Stimulated activated CD8-positive, alpha-beta memory T cell treated with anti-CD3 and anti-CD28 coated beads, Interleukin-12 subunit alpha, Interleukin-12 subunit beta, amount 100 ng/mL, for 4 hours (primary cell): ENCODE measurements around the gene HOXB9.

Experiments used
- DNase-seq: peaks from one replicate; pipeline ENCODE4 v3.0.0-alpha.2; 2020; ENCODE audit warnings: low read depth

The HOXB9 gene

DNA sequence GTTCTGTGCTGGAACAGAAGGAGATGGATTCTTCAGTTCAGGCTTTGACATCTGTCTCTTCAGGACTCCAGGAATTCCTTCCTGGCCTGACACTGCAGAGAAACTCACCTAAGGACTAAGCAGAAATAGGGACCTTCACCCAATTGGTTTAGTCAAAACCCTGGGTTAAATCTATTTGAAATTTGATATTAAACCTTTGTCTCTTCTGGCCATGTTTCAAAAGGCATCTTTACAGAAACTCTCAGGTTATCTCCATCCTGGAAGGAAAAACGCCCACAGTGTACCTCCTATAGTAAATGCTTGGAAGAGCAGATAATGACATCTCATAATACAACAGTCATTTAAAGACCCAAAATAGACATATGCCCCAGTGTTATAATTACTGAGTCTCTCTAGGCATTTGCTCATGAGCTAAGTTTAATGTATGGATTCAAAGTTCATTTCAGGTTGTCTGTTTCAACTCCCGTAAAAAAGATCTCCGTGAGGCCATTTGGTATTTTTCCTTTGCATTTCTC lies 42.4 kb downstream of the HOXB9 start:
- no peak for DNase-seq

DNA sequence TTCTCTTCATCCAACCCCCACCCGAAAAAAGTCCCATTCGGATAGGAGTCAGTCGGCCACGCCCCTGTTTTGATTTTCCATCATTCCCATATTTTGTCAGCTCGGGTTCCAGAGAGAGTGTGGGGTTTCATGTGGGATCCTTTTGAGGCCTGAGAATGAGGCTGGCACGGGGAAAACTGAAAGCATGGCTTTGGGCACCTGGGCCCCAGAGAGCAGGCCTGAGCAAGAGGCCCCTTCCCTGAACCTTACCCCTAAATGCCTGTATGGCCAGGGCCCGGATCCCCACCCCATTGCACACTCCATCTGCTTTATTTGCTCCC lies 43.4 kb downstream of the HOXB9 start:
- DNase-seq, result no peak

DNA sequence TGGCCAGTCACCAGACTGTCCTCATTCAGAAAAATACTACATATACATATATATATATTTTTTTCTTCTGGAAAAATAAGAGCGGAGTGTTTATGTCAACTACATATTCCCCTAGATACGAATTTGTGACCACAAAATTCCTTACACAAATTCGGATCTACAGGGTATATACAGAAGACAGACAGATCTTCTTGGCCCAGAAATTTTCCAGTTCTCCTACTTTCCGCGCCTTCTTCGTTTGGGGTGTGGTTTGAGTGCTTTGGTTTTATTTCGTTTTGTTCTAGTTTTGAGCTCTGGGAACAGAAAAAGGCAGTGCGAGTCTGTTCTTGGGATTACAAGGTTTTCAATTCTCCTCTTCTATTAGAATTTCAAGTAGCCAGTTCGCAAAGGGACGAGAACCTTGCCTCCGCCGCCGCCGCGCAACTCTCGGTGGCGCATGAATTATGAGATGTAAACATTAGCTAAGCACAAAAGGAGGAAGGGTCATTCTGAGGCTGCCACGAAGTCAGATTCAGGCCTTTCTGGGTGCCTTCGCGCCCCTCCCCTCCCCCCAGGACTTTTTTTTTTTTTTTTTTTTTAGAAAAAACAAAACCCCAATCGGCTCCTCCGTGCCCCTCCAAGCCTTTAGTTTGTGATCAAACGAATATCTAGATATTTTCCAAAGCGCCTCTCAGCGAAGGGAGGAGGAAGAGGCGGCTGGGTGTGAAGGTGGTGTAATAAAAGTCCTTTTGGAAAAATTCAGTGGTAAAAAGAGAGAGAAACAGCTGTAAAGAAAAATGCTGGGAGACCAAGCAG lies 46.2 kb downstream of the HOXB9 start:
- no peak for DNase-seq

DNA sequence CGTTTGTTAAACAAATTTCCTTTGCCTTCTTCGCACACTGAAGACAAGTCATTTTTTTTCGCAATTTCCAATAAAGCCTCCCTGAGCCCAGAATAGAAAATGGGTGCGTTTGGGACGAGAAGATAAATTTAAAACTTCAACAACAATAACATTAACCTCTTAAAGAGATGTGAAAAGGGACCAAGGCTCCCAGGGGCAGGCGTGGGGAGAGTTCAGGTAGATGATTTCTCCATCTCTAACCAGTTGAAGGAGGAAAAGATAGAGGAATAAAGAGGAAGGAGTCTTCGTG lies 46.7 kb downstream of the HOXB9 start:
- no peak for DNase-seq

DNA sequence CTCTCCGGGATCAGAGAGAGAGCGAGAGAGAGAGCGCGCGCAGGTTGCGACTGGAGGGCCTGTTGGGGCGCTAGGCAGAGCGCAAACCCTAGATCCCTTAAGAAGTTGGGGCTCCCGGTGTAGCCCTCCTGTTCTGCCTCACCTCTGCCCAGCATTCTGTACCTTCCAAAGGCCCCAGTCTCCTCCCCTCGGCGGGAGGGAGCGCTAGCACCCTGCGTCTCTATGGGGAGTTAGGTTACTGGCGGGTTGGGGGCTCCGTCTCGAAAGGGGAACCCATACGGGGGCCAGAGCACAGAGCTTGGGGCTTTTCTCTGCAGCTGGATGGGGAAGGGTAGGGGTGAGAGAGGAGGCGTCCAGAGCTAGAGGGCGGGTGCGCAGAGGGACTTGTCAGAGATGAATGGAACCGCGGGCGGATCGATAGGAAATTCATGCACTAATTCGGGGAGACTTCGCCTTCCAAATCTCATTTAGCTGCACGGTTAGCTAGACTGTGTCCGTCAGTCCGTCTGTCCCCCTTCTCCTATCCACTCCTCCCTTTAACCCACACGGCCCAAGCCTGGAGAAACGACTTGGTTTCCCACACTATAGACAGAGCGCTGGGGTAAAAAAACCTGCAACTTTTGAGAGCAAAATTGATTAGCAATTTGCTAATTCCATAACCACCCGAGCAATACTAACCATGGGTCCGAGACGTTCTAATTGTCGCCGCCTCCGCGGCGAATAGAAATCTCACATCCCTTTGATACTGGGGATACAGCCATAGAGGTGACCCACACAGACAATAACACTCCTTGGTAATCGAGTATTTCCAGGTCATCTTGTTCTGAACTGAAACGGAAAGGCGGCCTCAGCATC lies 47.3 kb downstream of the HOXB9 start:
- DNase-seq, result no peak

DNA sequence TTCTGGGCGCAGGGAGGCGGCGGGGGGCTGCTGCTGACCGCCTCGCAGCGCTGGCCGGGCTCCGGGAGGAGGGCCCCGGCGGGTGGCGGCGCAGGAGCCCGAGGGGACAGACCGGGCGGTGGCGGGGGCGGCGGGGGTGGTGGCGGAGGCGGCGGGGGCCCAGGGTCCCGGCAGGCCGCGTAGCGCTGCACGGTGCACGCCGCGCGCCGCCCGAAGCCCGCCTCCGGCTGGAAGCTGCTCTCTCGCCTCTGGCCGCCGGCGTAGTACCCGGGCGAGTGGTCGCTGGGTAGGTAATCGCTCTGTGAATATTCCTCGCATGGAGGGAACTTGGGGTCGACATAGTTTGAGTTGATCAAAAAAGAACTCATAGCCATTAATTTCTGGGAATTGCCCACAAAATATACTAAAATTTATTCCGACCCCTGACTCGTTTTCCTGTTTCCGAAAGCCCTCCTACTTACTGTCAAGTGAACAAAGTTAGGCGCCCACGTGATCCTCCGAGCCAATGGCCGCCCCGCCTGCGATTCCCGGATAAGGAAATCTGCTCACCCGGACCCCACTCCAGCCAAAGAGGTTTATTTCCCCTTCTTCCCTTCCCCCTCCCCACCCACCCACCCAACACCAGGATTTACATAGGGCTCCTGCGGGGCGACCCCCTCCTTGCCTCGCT lies 48.1 kb downstream of the HOXB9 start, which contains the start of gene HOXB4:
HOXB4 (minus strand) TSS at position 405 of the 670 bp plus-strand sequence; CDS start at position 374, 31 bp downstream.
- DNase-seq, result no peak

DNA sequence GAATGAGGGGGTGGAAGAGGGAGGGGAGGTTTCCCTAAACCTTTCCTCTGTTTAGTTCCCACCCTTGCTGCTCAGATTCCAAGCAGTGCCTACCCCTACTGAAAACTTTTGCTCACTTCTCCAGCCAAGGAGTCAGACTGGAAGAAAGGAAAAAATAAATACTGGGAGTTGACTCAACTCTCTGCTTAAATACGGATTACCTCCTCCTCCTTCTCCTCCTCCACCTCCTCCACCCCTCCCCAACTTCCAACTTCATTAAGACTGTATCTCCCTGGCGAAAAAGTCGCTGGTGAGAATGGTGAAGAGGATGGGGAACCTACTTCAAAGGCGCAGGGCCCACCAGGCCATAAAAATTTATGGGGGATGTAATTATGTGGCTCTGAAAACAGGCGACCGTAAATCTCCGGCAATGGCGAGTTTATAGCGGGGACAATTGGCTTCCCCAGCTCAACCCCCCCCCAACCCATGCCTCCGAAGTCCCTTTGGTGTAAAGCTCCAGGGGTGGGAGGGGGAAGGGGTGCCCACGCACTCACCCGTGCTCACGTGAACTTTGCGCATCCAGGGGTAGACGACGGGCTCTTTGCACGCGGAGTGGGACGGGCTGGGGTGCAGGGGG lies 48.7 kb downstream of the HOXB9 start:
- DNase-seq, result no peak

DNA sequence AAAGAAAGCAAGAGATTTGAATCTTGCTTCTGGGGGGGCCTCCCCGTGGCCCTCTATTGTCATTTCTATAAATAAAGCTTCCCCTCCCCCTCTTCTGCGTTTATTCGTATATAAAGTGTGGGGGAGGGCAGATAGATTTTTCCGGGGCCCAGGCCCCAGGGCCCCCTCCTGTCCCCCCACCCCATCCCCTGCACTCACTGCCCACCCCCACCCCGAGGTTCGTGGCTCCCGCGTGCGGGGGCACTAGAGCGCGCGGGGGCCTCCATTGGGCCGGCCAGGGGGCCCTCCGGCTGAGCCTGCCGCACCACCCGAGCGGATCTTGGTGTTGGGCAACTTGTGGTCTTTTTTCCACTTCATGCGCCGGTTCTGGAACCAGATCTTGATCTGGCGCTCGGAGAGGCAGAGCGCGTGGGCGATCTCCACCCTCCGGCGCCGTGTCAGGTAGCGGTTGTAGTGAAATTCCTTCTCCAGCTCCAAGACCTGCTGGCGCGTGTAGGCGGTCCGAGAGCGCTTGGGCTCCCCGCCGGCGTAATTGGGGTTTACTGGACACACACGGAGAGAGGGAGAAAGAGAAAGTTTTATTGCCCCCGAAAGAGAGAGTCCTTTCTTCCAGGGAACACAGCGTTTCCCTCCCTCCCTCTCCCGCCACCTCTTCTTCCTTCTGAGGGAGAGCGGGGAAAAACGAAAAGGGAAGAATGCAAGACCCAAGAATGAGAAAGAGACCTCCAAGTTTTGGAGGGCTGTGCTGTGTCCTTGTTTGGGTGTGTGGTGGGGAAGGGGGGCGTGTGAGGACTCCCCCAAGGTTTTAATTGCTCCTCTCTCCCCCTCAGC lies 49.5 kb downstream of the HOXB9 start:
- DNase-seq, result no peak

DNA sequence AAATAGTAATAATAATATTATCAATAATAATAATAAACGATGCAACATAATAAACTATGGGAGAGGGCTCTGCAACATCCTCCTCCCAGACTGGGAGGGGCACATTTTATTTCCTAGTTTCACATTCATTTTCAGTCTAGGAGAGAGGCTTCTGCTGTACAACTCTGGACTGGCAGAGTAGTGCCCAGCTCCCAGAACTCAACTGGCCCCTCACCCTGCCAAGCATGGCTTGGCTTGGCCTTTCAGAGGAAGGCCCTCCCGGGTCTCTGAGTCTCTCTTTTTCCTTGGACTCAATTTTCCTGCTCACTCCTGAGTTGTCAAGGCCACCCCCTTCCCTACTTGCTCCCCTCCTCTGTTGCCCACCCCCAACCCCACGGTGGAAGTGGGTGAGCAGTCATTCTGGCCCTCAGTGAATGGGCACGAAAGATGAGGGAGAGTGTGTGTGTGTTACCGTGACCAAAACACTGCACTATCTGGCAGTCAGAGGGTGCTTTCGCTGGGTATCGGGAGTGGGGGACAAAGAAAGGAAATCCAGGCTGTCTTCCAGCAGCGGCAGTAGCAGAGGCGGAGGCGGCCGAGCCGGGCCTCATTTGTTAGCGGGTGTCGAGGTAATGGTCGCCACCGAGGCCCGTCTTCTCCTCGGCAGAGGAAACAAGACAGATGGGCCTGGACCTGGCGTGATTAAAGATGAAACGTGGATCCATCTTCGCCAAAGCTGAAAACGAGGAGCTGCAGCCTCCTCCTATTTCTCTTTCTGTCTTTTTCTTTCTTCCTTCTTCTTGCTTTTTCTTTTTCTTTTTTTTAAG lies 50.3 kb downstream of the HOXB9 start:
- no peak for DNase-seq

DNA sequence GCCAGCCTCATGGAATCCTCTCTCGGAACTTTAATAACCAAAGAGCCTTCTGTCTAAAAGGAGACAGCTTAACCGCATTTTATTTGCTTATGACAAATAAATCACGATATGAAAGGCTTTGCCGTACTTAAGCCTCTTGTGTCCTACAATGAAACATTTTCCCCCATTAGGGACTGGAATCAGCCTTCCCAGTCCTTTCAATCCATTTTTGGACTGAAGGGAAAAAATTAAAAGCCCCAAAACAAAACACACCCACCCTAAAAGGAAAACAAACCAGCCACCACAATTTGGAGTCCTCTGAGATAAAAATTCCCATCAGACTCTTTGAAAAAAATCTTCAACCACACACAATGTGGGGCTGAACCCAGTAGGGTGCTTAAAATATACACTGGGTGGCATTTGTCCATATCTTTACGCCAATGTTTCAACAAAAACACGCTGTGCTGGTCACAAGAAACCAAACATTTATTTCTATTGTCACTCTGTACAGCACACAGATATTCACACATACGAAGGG lies 51.0 kb downstream of the HOXB9 start:
- DNase-seq, result no peak

DNA sequence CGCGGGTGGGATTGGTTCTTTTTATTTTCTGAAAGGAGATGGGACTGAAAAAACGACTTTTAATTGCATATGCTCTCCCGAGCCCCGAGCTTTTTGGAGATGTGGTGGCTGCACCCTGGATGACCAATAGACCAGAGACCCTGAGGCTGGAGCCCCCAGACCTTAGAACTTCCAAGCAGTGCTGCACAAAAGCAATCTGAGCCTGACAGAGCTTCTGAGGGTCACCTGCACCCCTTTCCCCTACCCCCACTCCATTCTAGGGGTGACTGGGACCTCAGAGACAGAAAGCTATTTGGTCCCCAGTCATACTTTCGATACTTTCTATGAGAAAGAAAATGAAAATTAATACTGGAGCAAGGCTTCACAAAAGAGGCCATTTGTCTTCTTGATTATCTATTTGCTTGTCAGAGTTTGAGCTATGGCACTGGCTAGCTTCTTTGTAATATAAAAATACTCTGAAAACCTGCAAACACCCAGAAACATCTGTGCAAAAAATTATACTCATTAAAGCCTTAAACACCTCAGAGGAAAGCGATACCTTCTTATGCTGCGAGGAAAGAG lies 51.6 kb downstream of the HOXB9 start:
- no peak for DNase-seq

DNA sequence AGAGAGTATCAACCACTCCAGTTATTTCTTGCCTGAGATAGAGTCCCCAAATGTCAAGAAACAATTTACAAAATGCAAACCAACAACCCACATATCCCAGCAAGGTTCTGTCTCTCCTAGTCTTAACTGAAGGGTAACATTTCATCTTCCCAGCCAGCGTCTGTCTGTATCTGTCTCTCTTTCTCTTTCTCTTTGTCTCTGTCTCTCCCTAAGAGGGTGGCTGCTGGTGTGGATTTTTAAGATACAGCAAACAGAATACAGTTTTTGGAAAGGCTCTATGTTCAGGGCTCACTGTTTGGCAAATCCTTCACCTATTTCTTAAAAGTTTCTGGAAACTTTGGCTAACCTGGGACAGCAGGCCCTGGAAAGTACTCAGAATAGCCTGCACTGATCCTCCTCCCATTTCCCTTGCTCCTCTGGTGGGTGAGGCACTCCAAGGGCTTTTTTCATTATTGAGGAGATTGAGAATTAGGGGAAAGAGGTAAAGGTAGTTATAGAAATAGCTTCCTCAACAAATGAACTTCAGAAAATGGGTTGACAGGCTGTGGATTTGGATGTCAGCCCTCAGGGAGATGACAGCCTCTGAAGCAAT lies 54.2 kb downstream of the HOXB9 start:
- no peak for DNase-seq
